Measurements from ENCODE around the gene KCTD11.
"Not testable (repeated sequence)": the region's sequence is repeated elsewhere in the genome, so short reads cannot be mapped to it uniquely, and the experiment has no call there.

KCTD11 gene

GRCh38 chr17:7367918-7368598 is 16.1 kb downstream of the KCTD11 start:
- no peak overlapping the region for H3K4me2 ChIP-seq (ENCODE audit: insufficient read depth, low read length, poor library complexity, severe bottlenecking)
- no peak overlapping the region for H2AK5ac ChIP-seq (ENCODE audit: low read depth, low read length)
- no peak overlapping the region for H2BK12ac ChIP-seq (ENCODE audit: low read length)
- H3K9me3 ChIP-seq (replicated peaks in 1 of 2; ENCODE audit: control insufficient read depth in 2 of 2, insufficient read depth in 1 of 2, low read depth in 1 of 2, low read length in 2 of 2) = no peaks in the 10 kb centered on the region
- no peak overlapping the region for H3K18ac ChIP-seq (ENCODE audit: low read length)
- H3K27me3 ChIP-seq (ENCODE audit: control insufficient read depth in 3 of 3, insufficient read depth in 3 of 3, low read depth in 1 of 3, low read length in 3 of 3) = peaks cover 0 to 17% (median 0%) of the 10 kb centered on the region in 3 experiments
- H2BK5ac ChIP-seq (ENCODE audit: low read length) = no peak overlapping the region
- no peak overlapping the region for H3K23ac ChIP-seq (ENCODE audit: low read depth, low read length, poor library complexity)
- H3K4me1 ChIP-seq (ENCODE audit: control insufficient read depth in 2 of 2, insufficient read depth in 1 of 2, low read depth in 1 of 2, low read length in 2 of 2) = peaks cover 0 to 2% of the 10 kb centered on the region in 2 donors
- H4K8ac ChIP-seq (ENCODE audit: low read depth, low read length) = no peak overlapping the region
- no peak for DNase-seq (ENCODE audit: low spot score)
- no peak overlapping the region for H4K91ac ChIP-seq (ENCODE audit: low read depth, low read length, poor library complexity)
- H3K79me1 ChIP-seq (ENCODE audit: low read depth, low read length) = no peaks in the 10 kb centered on the region
- H3K4me3 ChIP-seq (ENCODE audit: low read length in 2 of 2) = no peak overlapping the region
- H2AFZ ChIP-seq (ENCODE audit: low read length) = no peak overlapping the region
- H3K27ac ChIP-seq (replicated peaks; ENCODE audit: low read length) = no peak overlapping the region
- H3K36me3 ChIP-seq (replicated peaks in 1 of 2; ENCODE audit: control insufficient read depth in 2 of 2, insufficient read depth in 2 of 2, low read length in 2 of 2) = no peaks in the 10 kb centered on the region
- no peak overlapping the region for H3K9ac ChIP-seq (ENCODE audit: low read depth, low read length, poor library complexity)
- no peak overlapping the region for H2BK120ac ChIP-seq (ENCODE audit: low read depth, low read length)
- no peak overlapping the region for H3K4ac ChIP-seq (ENCODE audit: low read length)
- H3K14ac ChIP-seq (ENCODE audit: low read length) = no peak overlapping the region
- H2BK15ac ChIP-seq (ENCODE audit: low read length) = no peak overlapping the region
- no CpG with 5 or more reads among the region's 13 CpGs for WGBS, 2 donors (ENCODE audit: extremely low coverage in 2 of 2, insufficient read length in 2 of 2, insufficient replicate concordance in 1 of 2)

GRCh38 chr17:7368599-7368994 is 16.6 kb downstream of the KCTD11 start:
- not testable (repeated sequence) for H3K4ac ChIP-seq (ENCODE audit: low read length); H2BK12ac ChIP-seq (ENCODE audit: low read length); H4K8ac ChIP-seq (ENCODE audit: low read depth, low read length); H3K9ac ChIP-seq (ENCODE audit: low read depth, low read length, poor library complexity); H3K36me3 ChIP-seq (replicated peaks in 1 of 2; ENCODE audit: control insufficient read depth in 2 of 2, insufficient read depth in 2 of 2, low read length in 2 of 2); H3K23ac ChIP-seq (ENCODE audit: low read depth, low read length, poor library complexity); H2BK15ac ChIP-seq (ENCODE audit: low read length); H2BK5ac ChIP-seq (ENCODE audit: low read length); H3K14ac ChIP-seq (ENCODE audit: low read length); H3K4me3 ChIP-seq (ENCODE audit: low read length in 2 of 2); H3K4me2 ChIP-seq (ENCODE audit: insufficient read depth, low read length, poor library complexity, severe bottlenecking); H4K91ac ChIP-seq (ENCODE audit: low read depth, low read length, poor library complexity); H3K9me3 ChIP-seq (replicated peaks in 1 of 2; ENCODE audit: control insufficient read depth in 2 of 2, insufficient read depth in 1 of 2, low read depth in 1 of 2, low read length in 2 of 2); H2AFZ ChIP-seq (ENCODE audit: low read length); H3K4me1 ChIP-seq (ENCODE audit: control insufficient read depth in 2 of 2, insufficient read depth in 1 of 2, low read depth in 1 of 2, low read length in 2 of 2); H3K27ac ChIP-seq (replicated peaks; ENCODE audit: low read length); H3K79me1 ChIP-seq (ENCODE audit: low read depth, low read length); DNase-seq (ENCODE audit: low spot score); H3K18ac ChIP-seq (ENCODE audit: low read length); H2AK5ac ChIP-seq (ENCODE audit: low read depth, low read length); H2BK120ac ChIP-seq (ENCODE audit: low read depth, low read length)
- WGBS, 2 donors (ENCODE audit: extremely low coverage in 2 of 2, insufficient read length in 2 of 2, insufficient replicate concordance in 1 of 2) = no CpG with 5 or more reads among the region's 5 CpGs
- H3K27me3 ChIP-seq (ENCODE audit: control insufficient read depth in 3 of 3, insufficient read depth in 3 of 3, low read depth in 1 of 3, low read length in 3 of 3) = peaks cover 0 to 17% (median 0%) of the 10 kb centered on the region in 3 experiments

- no peak overlapping the region for H3K4me2 ChIP-seq (ENCODE audit: insufficient read depth, low read length, poor library complexity, severe bottlenecking)
- no CpG with 5 or more reads among the region's 5 CpGs for WGBS, 2 donors (ENCODE audit: extremely low coverage in 2 of 2, insufficient read length in 2 of 2, insufficient replicate concordance in 1 of 2)
These were observed 17.9 kb downstream of the KCTD11 start for GRCh38 chr17:7369825-7370224.

GRCh38 chr17:7370853-7371252 is 18.9 kb downstream of the KCTD11 start:
- WGBS, 2 donors (ENCODE audit: extremely low coverage in 2 of 2, insufficient read length in 2 of 2, insufficient replicate concordance in 1 of 2) = no CpG with 5 or more reads among the region's 4 CpGs
- peaks cover 0 to 17% (median 0%) of the 10 kb centered on the region in 3 experiments for H3K27me3 ChIP-seq (ENCODE audit: control insufficient read depth in 3 of 3, insufficient read depth in 3 of 3, low read depth in 1 of 3, low read length in 3 of 3)

More at GRCh38 chr17:7369825-7370224, 17.9 kb downstream of the KCTD11 start:
- H2AK5ac ChIP-seq (ENCODE audit: low read depth, low read length) = peak overlapping the region; percentile 94
- no peak overlapping the region for H3K23ac ChIP-seq (ENCODE audit: low read depth, low read length, poor library complexity)
- no peak for DNase-seq (ENCODE audit: low spot score)
- peaks cover 0 to 2% of the 10 kb centered on the region in 2 donors for H3K4me1 ChIP-seq (ENCODE audit: control insufficient read depth in 2 of 2, insufficient read depth in 1 of 2, low read depth in 1 of 2, low read length in 2 of 2)
- H3K4ac ChIP-seq (ENCODE audit: low read length) = no peak overlapping the region
- H2BK12ac ChIP-seq (ENCODE audit: low read length) = no peak overlapping the region
- H3K14ac ChIP-seq (ENCODE audit: low read length) = no peak overlapping the region
- H3K79me1 ChIP-seq (ENCODE audit: low read depth, low read length) = no peaks in the 10 kb centered on the region
- no peak overlapping the region for H2BK15ac ChIP-seq (ENCODE audit: low read length)
- H3K36me3 ChIP-seq (replicated peaks in 1 of 2; ENCODE audit: control insufficient read depth in 2 of 2, insufficient read depth in 2 of 2, low read length in 2 of 2) = no peaks in the 10 kb centered on the region
- H3K4me3 ChIP-seq (ENCODE audit: low read length in 2 of 2) = no peak overlapping the region
- H3K9me3 ChIP-seq (replicated peaks in 1 of 2; ENCODE audit: control insufficient read depth in 2 of 2, insufficient read depth in 1 of 2, low read depth in 1 of 2, low read length in 2 of 2) = no peaks in the 10 kb centered on the region
- no peak overlapping the region for H3K18ac ChIP-seq (ENCODE audit: low read length)
- no peak overlapping the region for H3K9ac ChIP-seq (ENCODE audit: low read depth, low read length, poor library complexity)
- H2BK120ac ChIP-seq (ENCODE audit: low read depth, low read length) = no peak overlapping the region
- H2AFZ ChIP-seq (ENCODE audit: low read length) = peak overlapping the region; percentile 16
- no peak overlapping the region for H4K8ac ChIP-seq (ENCODE audit: low read depth, low read length)
- no peak overlapping the region for H3K27ac ChIP-seq (replicated peaks; ENCODE audit: low read length)
- H2BK5ac ChIP-seq (ENCODE audit: low read length) = no peak overlapping the region
- no peak overlapping the region for H4K91ac ChIP-seq (ENCODE audit: low read depth, low read length, poor library complexity)
- H3K27me3 ChIP-seq (ENCODE audit: control insufficient read depth in 3 of 3, insufficient read depth in 3 of 3, low read depth in 1 of 3, low read length in 3 of 3) = peaks cover 0 to 17% (median 0%) of the 10 kb centered on the region in 3 experiments

More at GRCh38 chr17:7370853-7371252, 18.9 kb downstream of the KCTD11 start:
- Histone ChIP-seq H3K4me2 (ENCODE audit: insufficient read depth, low read length, poor library complexity, severe bottlenecking) (no peak overlapping the region), H3K18ac (ENCODE audit: low read length) (no peak overlapping the region), H3K79me1 (ENCODE audit: low read depth, low read length) (no peaks in the 10 kb centered on the region), H2AFZ (ENCODE audit: low read length) (no peak overlapping the region), H3K9me3 (replicated peaks in 1 of 2; ENCODE audit: control insufficient read depth in 2 of 2, insufficient read depth in 1 of 2, low read depth in 1 of 2, low read length in 2 of 2) (no peaks in the 10 kb centered on the region), H3K9ac (ENCODE audit: low read depth, low read length, poor library complexity) (no peak overlapping the region), H3K4me3 (ENCODE audit: low read length in 2 of 2) (no peak overlapping the region), H2BK15ac (ENCODE audit: low read length) (no peak overlapping the region), H2BK12ac (ENCODE audit: low read length) (no peak overlapping the region), H3K36me3 (replicated peaks in 1 of 2; ENCODE audit: control insufficient read depth in 2 of 2, insufficient read depth in 2 of 2, low read length in 2 of 2) (no peaks in the 10 kb centered on the region), H2BK5ac (ENCODE audit: low read length) (no peak overlapping the region), H3K23ac (ENCODE audit: low read depth, low read length, poor library complexity) (no peak overlapping the region), H3K27ac (replicated peaks; ENCODE audit: low read length) (no peak overlapping the region), H4K91ac (ENCODE audit: low read depth, low read length, poor library complexity) (no peak overlapping the region), H3K14ac (ENCODE audit: low read length) (no peak overlapping the region), H2AK5ac (ENCODE audit: low read depth, low read length) (no peak overlapping the region), H3K4ac (ENCODE audit: low read length) (no peak overlapping the region), H2BK120ac (ENCODE audit: low read depth, low read length) (no peak overlapping the region), H3K4me1 (ENCODE audit: control insufficient read depth in 2 of 2, insufficient read depth in 1 of 2, low read depth in 1 of 2, low read length in 2 of 2) (peaks cover 0 to 2% of the 10 kb centered on the region in 2 donors), H4K8ac (ENCODE audit: low read depth, low read length) (no peak overlapping the region)
- no peak for DNase-seq (ENCODE audit: low spot score)
